Neural progenitor cell (in vitro differentiated cells): Measurements from ENCODE around the gene ZNF519. TPM values are rescaled to one million over a fixed set of nuclear protein-coding genes. Genes with fewer than 3 reads are reported as not detected.
"Not testable (repeated sequence)": the region's sequence is repeated elsewhere in the genome, so short reads cannot be mapped to it uniquely, and the experiment has no call there.

Source experiments
- DNase-seq: peaks from one replicate; pipeline ENCODE4 v3.0.0-alpha.2; 2016; ENCODE audit warnings: low spot score
- H2AFZ ChIP-seq: fragments of 200-600 bp; sonication (generic); replicated peaks from 2 replicates; pipeline ENCODE4 v1.6.1; 2016; ENCODE audit warnings: antibody characterized with exemption
- H3F3A ChIP-seq: fragments of 200-600 bp; sonication (generic); 2 replicates; pipeline ENCODE4 v1.6.1; 2016; ENCODE audit warnings: antibody characterized with exemption, low read depth
- H3K27ac ChIP-seq: fragments of 200-600 bp; sonication (generic); 2 replicates; pipeline ENCODE4 v1.5.1; 2016; ENCODE audit warnings: mild to moderate bottlenecking
- H3K27me3 ChIP-seq: fragments of 200-600 bp; sonication (generic); 2 replicates; pipeline ENCODE4 v1.6.1; 2016; ENCODE audit warnings: mild to moderate bottlenecking, moderate library complexity
- H3K36me3 ChIP-seq: fragments of 200-600 bp; sonication (generic); 2 replicates; pipeline ENCODE4 v1.5.1; 2016
- H3K4me1 ChIP-seq: fragments of 200-600 bp; sonication (generic); 2 replicates; pipeline ENCODE4 v1.6.1; 2016; ENCODE audit warnings: mixed run types
- H3K4me2 ChIP-seq: fragments of 200-600 bp; sonication (generic); 2 replicates; pipeline ENCODE4 v1.6.1; 2016
- H3K4me3 ChIP-seq: fragments of 200-600 bp; sonication (generic); 2 replicates; pipeline ENCODE4 v1.5.1; 2016
- H3K79me2 ChIP-seq: fragments of 200-600 bp; sonication (generic); 2 replicates; pipeline ENCODE4 v1.6.1; 2016; ENCODE audit warnings: low read depth
- H3K9ac ChIP-seq: fragments of 200-600 bp; sonication (generic); 2 replicates; pipeline ENCODE4 v1.6.1; 2016
- H3K9me3 ChIP-seq: fragments of 200-600 bp; sonication (generic); 2 replicates; pipeline ENCODE4 v1.5.1; 2016; ENCODE audit warnings: low read depth
- H4K20me1 ChIP-seq: fragments of 200-600 bp; sonication (generic); 2 replicates; pipeline ENCODE4 v1.6.1; 2016; ENCODE audit warnings: low read depth
- H3K27ac Mint-ChIP-seq: 3 replicates; pipeline ENCODE4 v1.8.0; 2021; ENCODE audit warnings: mixed read lengths
- H3K27me3 Mint-ChIP-seq: 2 replicates; pipeline ENCODE4 v1.8.0; 2022; ENCODE audit warnings: low read depth, mild to moderate bottlenecking, inconsistent platforms, moderate library complexity, mixed read lengths; ENCODE audit not compliant: insufficient read depth
- H3K36me3 Mint-ChIP-seq: 3 replicates; pipeline ENCODE4 v1.8.0; 2021; ENCODE audit warnings: mixed read lengths
- H3K4me1 Mint-ChIP-seq: 3 replicates; pipeline ENCODE4 v1.8.0; 2021; ENCODE audit warnings: mixed read lengths
- H3K4me3 Mint-ChIP-seq: 3 replicates; pipeline ENCODE4 v1.8.0; 2021; ENCODE audit warnings: mild to moderate bottlenecking, moderate library complexity, mixed read lengths
- H3K9me3 Mint-ChIP-seq: 3 replicates; pipeline ENCODE4 v1.8.0; 2020; ENCODE audit warnings: mixed read lengths
- CTCF ChIP-seq: fragments of 200-600 bp; sonication (generic); IDR thresholded peaks from 2 replicates; pipeline ENCODE4 v1.5.1; 2017; ENCODE audit warnings: antibody characterized with exemption, mild to moderate bottlenecking
- EZH2 ChIP-seq: fragments of 200-600 bp; sonication (generic); IDR thresholded peaks from 2 replicates; pipeline ENCODE4 v1.6.1; 2017; ENCODE audit warnings: antibody characterized with exemption, mild to moderate bottlenecking, moderate library complexity
- EZH2phosphoT487 ChIP-seq: fragments of 200-600 bp; sonication (generic); IDR thresholded peaks from 2 replicates; pipeline ENCODE4 v1.6.1; 2017; ENCODE audit warnings: antibody characterized with exemption
- total RNA-seq: library from RNA; depleted of rRNA; stranded (reverse); fragments of >200 nt; gene quantifications from 2 replicates; pipeline ENCODE4 v1.2.3, GENCODE V29; 2015; ENCODE audit warnings: low replicate concordance

Gene ZNF519
- total RNA-seq, 1 donor from 2014 or later, result 64.6 TPM

- Mint-ChIP-seq H3K4me3 (no peak overlapping the region), H3K27me3 (no peaks in the 10 kb centered on the region), H3K9me3 (peaks cover 32% of the 10 kb centered on the region), H3K27ac (no peak overlapping the region), H3K4me1 (no peaks in the 10 kb centered on the region), H3K36me3 (no peaks in the 10 kb centered on the region)
- Histone ChIP-seq H3K9ac (no peak overlapping the region), H3K27me3 (no peaks in the 10 kb centered on the region), H3K79me2 (no peaks in the 10 kb centered on the region), H3K4me1 (no peaks in the 10 kb centered on the region), H4K20me1 (no peaks in the 10 kb centered on the region), H3K27ac (no peak overlapping the region), H2AFZ (no peak overlapping the region), H3F3A (no peaks in the 10 kb centered on the region), H3K4me2 (no peak overlapping the region), H3K9me3 (peaks cover 7% of the 10 kb centered on the region), H3K36me3 (no peaks in the 10 kb centered on the region), H3K4me3 (no peak overlapping the region)
- DNase-seq, result no peak
- TF ChIP-seq EZH2phosphoT487 (no peak), CTCF (no peak), EZH2 (no peak)
Measured at GRCh38 chr18:14174706-14175085, 42.5 kb upstream of the ZNF519 start.

- H3K9me3 ChIP-seq, H3K79me2 ChIP-seq, H3K9ac ChIP-seq, H3K4me3 Mint-ChIP-seq, H3F3A ChIP-seq, H3K4me2 ChIP-seq, H3K27me3 Mint-ChIP-seq, H3K27ac Mint-ChIP-seq, H4K20me1 ChIP-seq, DNase-seq, H3K36me3 Mint-ChIP-seq, H3K4me1 ChIP-seq, H3K4me1 Mint-ChIP-seq, H3K36me3 ChIP-seq, H3K27me3 ChIP-seq, H2AFZ ChIP-seq, H3K4me3 ChIP-seq, H3K27ac ChIP-seq: not testable (repeated sequence)
- peaks cover 35% of the 10 kb centered on the region for H3K9me3 Mint-ChIP-seq
Measured at GRCh38 chr18:14174002-14174705, 41.9 kb upstream of the ZNF519 start.

- H3K27me3 ChIP-seq, H3K36me3 ChIP-seq, H2AFZ ChIP-seq, H3K9me3 ChIP-seq, H3K4me2 ChIP-seq, H3K27ac Mint-ChIP-seq, H3K9ac ChIP-seq, DNase-seq, H3K4me1 Mint-ChIP-seq, H3K4me1 ChIP-seq, H3K4me3 ChIP-seq, H3K27ac ChIP-seq, H3K36me3 Mint-ChIP-seq, H3K79me2 ChIP-seq, H3K4me3 Mint-ChIP-seq, H3F3A ChIP-seq, H4K20me1 ChIP-seq, H3K27me3 Mint-ChIP-seq: not testable (repeated sequence)
- H3K9me3 Mint-ChIP-seq, result peaks cover 35% of the 10 kb centered on the region
Measured at GRCh38 chr18:14173116-14173951, 41.1 kb upstream of the ZNF519 start.

- H3K79me2 ChIP-seq, H3K27me3 Mint-ChIP-seq, H3K4me1 ChIP-seq, H4K20me1 ChIP-seq, H3K4me3 Mint-ChIP-seq, H3K36me3 ChIP-seq, H3K27ac Mint-ChIP-seq, H3K36me3 Mint-ChIP-seq, H3K4me3 ChIP-seq, H2AFZ ChIP-seq, H3K27me3 ChIP-seq, DNase-seq, H3K9ac ChIP-seq, H3F3A ChIP-seq, H3K4me2 ChIP-seq, H3K4me1 Mint-ChIP-seq, H3K9me3 ChIP-seq, H3K27ac ChIP-seq: not testable (repeated sequence)
- H3K9me3 Mint-ChIP-seq, result peaks cover 36% of the 10 kb centered on the region
Measured at GRCh38 chr18:14172142-14173115, 40.2 kb upstream of the ZNF519 start.

- H3F3A ChIP-seq, H3K27me3 Mint-ChIP-seq, H3K9me3 ChIP-seq, H3K27me3 ChIP-seq, H3K36me3 ChIP-seq, DNase-seq, H3K27ac ChIP-seq, H3K9ac ChIP-seq, H3K27ac Mint-ChIP-seq, H3K4me3 Mint-ChIP-seq, H3K36me3 Mint-ChIP-seq, H3K4me1 ChIP-seq, H3K4me2 ChIP-seq, H3K79me2 ChIP-seq, H2AFZ ChIP-seq, H3K4me1 Mint-ChIP-seq, H4K20me1 ChIP-seq, H3K4me3 ChIP-seq: not testable (repeated sequence)
- H3K9me3 Mint-ChIP-seq, result peaks cover 34% of the 10 kb centered on the region
Measured at GRCh38 chr18:14171301-14172141, 39.3 kb upstream of the ZNF519 start.

- H3K36me3 Mint-ChIP-seq, H3F3A ChIP-seq, H3K9me3 ChIP-seq, H3K4me3 Mint-ChIP-seq, H3K4me2 ChIP-seq, H3K27me3 ChIP-seq, H3K4me1 Mint-ChIP-seq, DNase-seq, H3K79me2 ChIP-seq, H3K27ac Mint-ChIP-seq, H3K27ac ChIP-seq, H3K4me1 ChIP-seq, H4K20me1 ChIP-seq, H3K27me3 Mint-ChIP-seq, H3K36me3 ChIP-seq, H3K4me3 ChIP-seq, H2AFZ ChIP-seq, H3K9ac ChIP-seq: not testable (repeated sequence)
- peaks cover 27% of the 10 kb centered on the region for H3K9me3 Mint-ChIP-seq
Measured at GRCh38 chr18:14170367-14171036, 38.3 kb upstream of the ZNF519 start.
